Thoracic aorta (tissue), 2 donors: Measurements from ENCODE around the gene KRT84. TPM values are rescaled to one million over a fixed set of nuclear protein-coding genes. Genes with fewer than 3 reads are reported as not detected.

ENCODE experiments used
- ATAC-seq: fragments of 150-250 bp; one replicate; pipeline ENCODE4 v1.8.0; 2017; ENCODE audit warnings: low read depth; ENCODE audit not compliant: insufficient number of reproducible peaks, low FRiP score
- DNase-seq: peaks from one replicate; pipeline ENCODE4 v3.0.0-alpha.2; 2020; ENCODE audit warnings: low spot score
- H3K27ac ChIP-seq, 2 donors: fragments of 200-600 bp; sonication (generic); 1 replicate in 1 of 2; 2 replicates in 1 of 2; pipeline ENCODE4 v1.5.1; 2016; ENCODE audit warnings: mild to moderate bottlenecking in 2 of 2, moderate library complexity in 2 of 2
- H3K27me3 ChIP-seq: fragments of 200-600 bp; sonication (generic); replicated peaks from 2 replicates; pipeline ENCODE4 v1.6.0; 2016; ENCODE audit warnings: mild to moderate bottlenecking; ENCODE audit not compliant: insufficient read depth
- H3K36me3 ChIP-seq: fragments of 200-600 bp; sonication (generic); one replicate; pipeline ENCODE4 v1.5.1; 2016
- H3K4me1 ChIP-seq, 2 donors: fragments of 200-600 bp; sonication (generic); 1 replicate in 1 of 2; 2 replicates in 1 of 2; pipeline versions ENCODE4 v1.5.1 to v1.6.0; 2016; ENCODE audit warnings: low read depth in 2 of 2, mild to moderate bottlenecking in 1 of 2; ENCODE audit not compliant: control insufficient read depth in 1 of 2
- H3K4me3 ChIP-seq: fragments of 200-600 bp; sonication (generic); 2 replicates; pipeline ENCODE4 v1.5.1; 2016; ENCODE audit warnings: mild to moderate bottlenecking
- H3K9me3 ChIP-seq: fragments of 200-600 bp; sonication (generic); 2 replicates; pipeline ENCODE4 v1.5.1; 2016
- total RNA-seq, 2 donors: library from RNA; depleted of rRNA; stranded (reverse); fragments of >200 nt; gene quantifications; one replicate each; pipeline versions ENCODE4 v1.1.0 to v1.2.3, GENCODE V29; 2016
- TF ChIP-seq, protein P1 (sequence below): fragments of 200-600 bp; sonication (generic); IDR thresholded peaks from one replicate; pipeline ENCODE4 v1.5.1; 2019; ENCODE audit warnings: antibody characterized with exemption

KRT84 gene
- total RNA-seq, 2 donors from 2014 or later = not detected

DNA sequence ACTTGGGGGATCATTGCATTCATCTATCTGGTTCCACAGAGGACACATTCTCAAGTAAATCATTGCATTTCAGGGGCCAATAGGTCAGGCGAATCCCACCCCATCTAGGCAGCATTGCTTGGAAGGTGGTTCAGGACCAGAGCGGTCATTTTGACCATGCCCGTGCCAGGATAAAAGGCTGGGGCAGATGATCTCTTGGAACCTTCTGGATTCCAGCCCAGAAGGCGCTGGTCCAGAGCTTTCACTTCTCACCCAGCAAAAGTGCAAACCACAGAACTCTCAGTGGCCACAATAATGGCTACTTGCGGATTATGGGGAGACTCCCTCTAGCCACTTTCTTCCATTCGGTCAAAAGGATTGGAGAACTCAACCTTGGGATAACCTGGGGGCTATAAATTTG, 17.6 kb downstream of the KRT84 start:
- H3K4me3 ChIP-seq = no peak overlapping the region
- peaks cover 10 to 16% of the 10 kb centered on the region in 2 donors for H3K4me1 ChIP-seq
- H3K9me3 ChIP-seq = no peaks in the 10 kb centered on the region
- H3K27ac ChIP-seq = no peak overlapping the region
- DNase-seq (no peak), ATAC-seq (no peak)
- H3K36me3 ChIP-seq = no peaks in the 10 kb centered on the region
- H3K27me3 ChIP-seq = no peaks in the 10 kb centered on the region
- TF ChIP-seq, protein P1, sequence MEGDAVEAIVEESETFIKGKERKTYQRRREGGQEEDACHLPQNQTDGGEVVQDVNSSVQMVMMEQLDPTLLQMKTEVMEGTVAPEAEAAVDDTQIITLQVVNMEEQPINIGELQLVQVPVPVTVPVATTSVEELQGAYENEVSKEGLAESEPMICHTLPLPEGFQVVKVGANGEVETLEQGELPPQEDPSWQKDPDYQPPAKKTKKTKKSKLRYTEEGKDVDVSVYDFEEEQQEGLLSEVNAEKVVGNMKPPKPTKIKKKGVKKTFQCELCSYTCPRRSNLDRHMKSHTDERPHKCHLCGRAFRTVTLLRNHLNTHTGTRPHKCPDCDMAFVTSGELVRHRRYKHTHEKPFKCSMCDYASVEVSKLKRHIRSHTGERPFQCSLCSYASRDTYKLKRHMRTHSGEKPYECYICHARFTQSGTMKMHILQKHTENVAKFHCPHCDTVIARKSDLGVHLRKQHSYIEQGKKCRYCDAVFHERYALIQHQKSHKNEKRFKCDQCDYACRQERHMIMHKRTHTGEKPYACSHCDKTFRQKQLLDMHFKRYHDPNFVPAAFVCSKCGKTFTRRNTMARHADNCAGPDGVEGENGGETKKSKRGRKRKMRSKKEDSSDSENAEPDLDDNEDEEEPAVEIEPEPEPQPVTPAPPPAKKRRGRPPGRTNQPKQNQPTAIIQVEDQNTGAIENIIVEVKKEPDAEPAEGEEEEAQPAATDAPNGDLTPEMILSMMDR = no peak

DNA sequence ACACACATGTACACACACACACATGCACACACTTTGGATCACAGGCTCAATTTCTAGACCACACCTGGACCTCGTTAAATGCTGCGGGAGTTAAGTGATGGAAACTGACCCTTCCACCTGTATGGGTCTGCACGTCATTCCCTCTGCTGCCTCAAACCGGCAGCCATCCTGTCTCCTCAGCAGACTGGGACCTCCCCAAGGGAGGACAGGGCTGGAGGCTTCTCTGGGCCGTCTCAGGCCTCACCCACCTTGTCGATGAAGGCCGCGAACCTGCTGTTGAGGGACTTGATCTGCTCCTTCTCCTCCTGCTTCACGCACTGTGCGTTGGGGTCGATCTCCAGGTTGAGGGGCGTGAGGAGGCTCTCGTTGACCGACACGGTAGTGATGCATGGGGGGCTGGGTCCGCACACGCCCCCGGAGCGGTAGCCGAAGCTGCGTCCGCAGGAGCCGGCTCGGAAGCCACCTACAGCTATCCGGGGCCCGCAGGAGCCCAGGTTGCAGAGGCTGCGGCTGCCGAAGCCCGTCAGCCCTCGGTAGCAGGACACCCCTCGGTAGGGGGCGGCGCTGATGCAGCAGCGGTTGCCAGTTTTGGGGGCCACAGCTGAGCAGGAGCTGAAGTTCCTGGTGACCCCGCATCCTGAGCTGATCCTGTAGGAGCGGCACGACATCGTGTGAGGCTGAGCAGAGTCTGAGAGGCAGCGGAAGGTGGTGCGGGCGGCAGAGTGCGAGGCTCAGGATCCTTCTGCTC, 18.5 kb downstream of the KRT84 start, which contains the start of gene KRT85:
KRT85 (minus strand) TSS at position 744 of the 748 bp plus-strand sequence; CDS start at position 668, 76 bp downstream.
- TF ChIP-seq, protein P1 = no peak
- Histone ChIP-seq H3K4me1 (peaks cover 10 to 13% of the 10 kb centered on the region in 2 donors), H3K9me3 (no peaks in the 10 kb centered on the region)

DNA sequence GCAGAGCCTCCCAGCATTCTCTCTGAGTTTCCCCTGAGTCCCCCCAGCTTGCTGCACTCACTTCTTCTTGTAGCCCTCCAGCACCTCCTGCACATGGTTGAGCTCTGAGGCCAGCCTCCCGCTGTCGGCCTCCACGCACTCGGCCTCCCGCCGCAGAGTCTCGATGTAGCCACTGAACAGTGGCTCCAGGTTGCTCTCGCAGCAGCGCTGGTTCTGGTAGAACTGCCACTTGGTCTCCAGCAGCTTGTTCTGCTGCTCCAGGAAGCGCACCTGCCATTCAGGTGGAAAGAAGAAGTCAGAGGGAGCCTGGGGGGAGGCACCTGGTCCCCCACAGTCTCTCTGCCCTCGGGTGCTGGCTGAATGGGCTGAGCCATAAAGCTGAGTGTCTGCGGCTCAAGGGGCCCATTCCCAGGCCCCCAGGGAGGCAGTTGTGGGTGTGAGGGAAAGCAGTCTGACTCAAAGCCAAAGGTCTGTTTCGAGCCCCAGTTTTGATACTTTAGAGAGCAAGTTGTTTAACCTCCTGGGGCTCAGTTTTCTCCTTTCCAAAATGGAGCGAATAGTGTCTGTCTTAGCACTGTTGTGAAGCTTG, 20.5 kb downstream of the KRT84 start:
- no peak overlapping the region for H3K27ac ChIP-seq
- no peak overlapping the region for H3K4me3 ChIP-seq
- no peak for ATAC-seq
- TF ChIP-seq, protein P1 = no peak
- H3K27me3 ChIP-seq = no peaks in the 10 kb centered on the region
- no peaks in the 10 kb centered on the region for H3K4me1 ChIP-seq
- H3K36me3 ChIP-seq = no peaks in the 10 kb centered on the region
- DNase-seq = no peak
- no peaks in the 10 kb centered on the region for H3K9me3 ChIP-seq

More for the DNA sequence above, 18.5 kb downstream of the KRT84 start, which contains the start of gene KRT85:
- H3K4me3 ChIP-seq = no peak within 1 kb of the TSS
- DNase-seq (no peak), ATAC-seq (no peak)
- no peak within 1 kb of the TSS for H3K27ac ChIP-seq
- H3K36me3 ChIP-seq = no peaks in the 10 kb centered on the region
- no peaks in the 10 kb centered on the region for H3K27me3 ChIP-seq

DNA sequence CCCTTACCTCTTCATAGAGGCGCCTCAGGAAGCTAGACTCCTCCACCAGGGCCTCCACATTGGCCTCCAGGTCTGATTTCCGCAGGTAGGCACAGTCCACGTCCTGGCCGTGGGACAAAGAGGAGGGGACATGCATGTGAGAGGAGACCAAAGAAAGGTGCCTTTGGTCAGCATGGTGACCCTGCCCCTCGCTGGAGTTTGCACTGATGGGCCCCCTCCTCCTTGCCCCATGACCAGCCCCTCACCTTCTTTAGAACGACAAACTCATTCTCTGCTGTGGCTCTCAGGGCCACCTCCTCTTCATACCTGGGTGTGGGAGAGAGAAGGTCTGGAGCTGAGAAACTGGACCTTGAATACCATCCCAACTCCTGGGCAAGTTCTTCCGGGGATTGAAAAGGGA, 21.4 kb downstream of the KRT84 start:
- Histone ChIP-seq H3K4me1 (no peaks in the 10 kb centered on the region), H3K36me3 (no peaks in the 10 kb centered on the region), H3K27me3 (no peaks in the 10 kb centered on the region), H3K4me3 (no peak overlapping the region), H3K9me3 (no peaks in the 10 kb centered on the region), H3K27ac (no peak overlapping the region)
- ATAC-seq (no peak), DNase-seq (no peak)
- TF ChIP-seq, protein P1 = no peak

DNA sequence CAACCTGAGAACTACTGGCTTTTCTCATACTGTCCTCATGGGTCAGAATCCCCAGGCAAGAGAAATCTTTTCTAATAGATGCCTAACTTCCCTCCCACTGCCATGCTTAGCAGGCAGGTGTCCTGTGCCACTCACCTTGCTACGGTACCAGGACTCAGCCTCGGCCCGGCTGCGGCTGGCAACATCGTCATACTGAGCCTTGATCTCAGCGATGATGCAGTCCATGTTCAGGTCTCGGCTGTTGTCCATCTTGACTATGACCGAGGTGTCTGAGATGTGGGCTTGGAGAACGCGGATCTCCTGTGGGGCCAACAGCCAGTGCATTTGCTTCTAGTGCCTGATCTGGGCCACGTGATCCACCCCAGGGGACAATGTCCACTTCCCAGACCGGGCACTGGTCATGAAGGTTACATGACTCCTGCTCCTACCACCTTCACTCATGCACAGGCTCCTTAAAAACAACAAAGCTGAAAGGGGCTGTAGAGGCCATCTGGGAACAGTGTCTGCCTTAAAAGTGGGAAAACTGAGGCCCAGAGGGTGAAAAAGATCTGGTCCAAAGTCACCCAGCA, 22.3 kb downstream of the KRT84 start:
- TF ChIP-seq, protein P1 = no peak
- DNase-seq (no peak), ATAC-seq (no peak)
- no peak overlapping the region for H3K27ac ChIP-seq
- no peak overlapping the region for H3K4me3 ChIP-seq
- no peaks in the 10 kb centered on the region for H3K27me3 ChIP-seq
- H3K4me1 ChIP-seq = no peaks in the 10 kb centered on the region
- H3K9me3 ChIP-seq = no peaks in the 10 kb centered on the region
- no peaks in the 10 kb centered on the region for H3K36me3 ChIP-seq
